ENCODE results near the gene NUP88. TPM values are rescaled to one million over a fixed set of nuclear protein-coding genes. Genes with fewer than 3 reads are reported as not detected.
A peak's percentile ranks its signal among the peaks of the same experiment; 100 is the strongest.

NUP88 gene
- total and polyA plus RNA-seq, 4 donors, result 39.6 to 124 (median 57.4) TPM

DNA sequence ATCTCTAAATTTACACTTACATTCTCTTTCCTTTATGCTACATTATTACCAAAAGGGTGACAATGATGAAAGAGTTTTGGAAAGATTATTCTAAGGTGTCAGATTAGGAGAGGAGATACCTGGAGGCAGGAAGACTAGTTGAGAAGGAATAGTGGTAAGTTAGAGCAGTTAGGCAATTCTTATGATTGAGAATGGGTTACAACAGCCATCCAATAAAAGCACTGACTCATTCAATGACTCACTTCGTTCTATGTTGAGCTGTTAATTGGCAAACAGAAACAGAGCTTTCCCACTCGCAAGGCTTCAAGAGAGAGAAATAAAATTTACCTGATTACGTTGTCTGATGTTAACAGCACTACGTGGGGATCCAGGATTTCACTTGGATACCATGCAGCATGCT is 5.8 kb downstream of the NUP88 start:
- 41% methylated on average over 4 of the region's 4 CpGs for WGBS
- TF ChIP-seq, protein P1, sequence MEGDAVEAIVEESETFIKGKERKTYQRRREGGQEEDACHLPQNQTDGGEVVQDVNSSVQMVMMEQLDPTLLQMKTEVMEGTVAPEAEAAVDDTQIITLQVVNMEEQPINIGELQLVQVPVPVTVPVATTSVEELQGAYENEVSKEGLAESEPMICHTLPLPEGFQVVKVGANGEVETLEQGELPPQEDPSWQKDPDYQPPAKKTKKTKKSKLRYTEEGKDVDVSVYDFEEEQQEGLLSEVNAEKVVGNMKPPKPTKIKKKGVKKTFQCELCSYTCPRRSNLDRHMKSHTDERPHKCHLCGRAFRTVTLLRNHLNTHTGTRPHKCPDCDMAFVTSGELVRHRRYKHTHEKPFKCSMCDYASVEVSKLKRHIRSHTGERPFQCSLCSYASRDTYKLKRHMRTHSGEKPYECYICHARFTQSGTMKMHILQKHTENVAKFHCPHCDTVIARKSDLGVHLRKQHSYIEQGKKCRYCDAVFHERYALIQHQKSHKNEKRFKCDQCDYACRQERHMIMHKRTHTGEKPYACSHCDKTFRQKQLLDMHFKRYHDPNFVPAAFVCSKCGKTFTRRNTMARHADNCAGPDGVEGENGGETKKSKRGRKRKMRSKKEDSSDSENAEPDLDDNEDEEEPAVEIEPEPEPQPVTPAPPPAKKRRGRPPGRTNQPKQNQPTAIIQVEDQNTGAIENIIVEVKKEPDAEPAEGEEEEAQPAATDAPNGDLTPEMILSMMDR (IDR thresholded peaks at IDR 0.05; ENCODE audit: low read depth, low read length, missing input control), result no peak
- TF ChIP-seq JUND (IDR thresholded peaks at IDR 0.05), result peak in 1 of 2 donors; percentile 88
- peak in 1 of 2 donors; percentile 15 for TF ChIP-seq HNF4A (conservative IDR thresholded peaks at IDR 0.05)
- H3K9ac ChIP-seq (ENCODE audit: low read depth in 1 of 2, low read length in 2 of 2), result no peak overlapping the region
- H3K4me1 ChIP-seq (ENCODE audit: control insufficient read depth in 4 of 4, insufficient read depth in 4 of 4, low read length in 3 of 4), result peaks cover 15 to 44% (median 26%) of the 10 kb centered on the region in 4 donors
- no peak for DNase-seq (ENCODE audit: low spot score)
- H3K9me3 ChIP-seq (ENCODE audit: control insufficient read depth in 4 of 4, low read length in 3 of 4), result no peaks in the 10 kb centered on the region
- peak overlapping the region; percentile 61 to 88 for H3K27ac ChIP-seq (ENCODE audit: low read depth in 1 of 2, low read length in 2 of 2)
- no peak overlapping the region for H3K4me3 ChIP-seq (ENCODE audit: low read depth in 1 of 3, low read length in 3 of 3)
- H3K27me3 ChIP-seq (ENCODE audit: control insufficient read depth in 4 of 4, insufficient read depth in 4 of 4, low read length in 3 of 4), result no peaks in the 10 kb centered on the region
- peaks cover 2 to 29% (median 19%) of the 10 kb centered on the region in 4 donors for H3K36me3 ChIP-seq (ENCODE audit: control insufficient read depth in 4 of 4, insufficient read depth in 3 of 4, low read depth in 1 of 4, low read length in 3 of 4)

DNA sequence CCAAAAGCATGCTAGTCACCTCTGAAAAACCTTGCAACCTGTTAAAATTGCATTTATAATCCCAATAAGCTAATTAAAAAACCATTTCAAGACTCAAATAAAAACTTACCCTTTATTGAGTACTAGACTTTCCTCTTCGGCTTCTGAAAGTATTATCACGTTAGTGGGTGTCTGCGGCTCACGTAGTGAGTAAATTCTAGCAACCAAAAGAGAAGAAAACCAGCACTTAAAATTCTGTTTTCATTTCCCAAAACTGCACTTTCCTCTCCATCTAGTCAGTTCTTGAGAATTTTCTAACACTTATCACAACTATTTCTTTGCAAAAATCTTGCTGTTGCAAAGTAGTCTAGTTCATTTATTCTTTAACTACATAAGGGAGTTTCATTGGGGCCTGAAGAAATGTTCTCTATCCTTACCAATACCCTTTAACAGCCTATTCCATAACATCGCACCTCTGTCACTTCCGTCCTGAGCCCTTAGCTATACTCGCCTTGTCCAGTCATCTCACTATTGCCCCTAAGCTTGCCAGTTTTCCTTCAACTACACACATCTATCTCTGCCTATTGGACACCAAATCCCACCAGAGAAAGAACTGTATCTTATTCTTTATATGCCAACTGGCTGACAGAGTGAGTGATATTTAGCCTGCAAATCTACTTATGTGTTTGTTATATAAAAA is 8.7 kb downstream of the NUP88 start:
- H3K4me1 ChIP-seq (ENCODE audit: control insufficient read depth in 4 of 4, insufficient read depth in 4 of 4, low read length in 3 of 4), result peaks cover 15 to 43% (median 35%) of the 10 kb centered on the region in 4 donors
- DNase-seq (ENCODE audit: low spot score), result no peak
- no peak overlapping the region for H3K9ac ChIP-seq (ENCODE audit: low read depth in 1 of 2, low read length in 2 of 2)
- peaks cover 5 to 51% (median 40%) of the 10 kb centered on the region in 4 donors for H3K36me3 ChIP-seq (ENCODE audit: control insufficient read depth in 4 of 4, insufficient read depth in 3 of 4, low read depth in 1 of 4, low read length in 3 of 4)
- TF ChIP-seq FOXA2 (IDR thresholded peaks at IDR 0.05), result no peak
- TF ChIP-seq GABPA (IDR thresholded peaks at IDR 0.05 in 1 of 2, conservative IDR thresholded peaks at IDR 0.05 in 1 of 2), result no peak
- TF ChIP-seq, protein P2, sequence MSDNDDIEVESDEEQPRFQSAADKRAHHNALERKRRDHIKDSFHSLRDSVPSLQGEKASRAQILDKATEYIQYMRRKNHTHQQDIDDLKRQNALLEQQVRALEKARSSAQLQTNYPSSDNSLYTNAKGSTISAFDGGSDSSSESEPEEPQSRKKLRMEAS (IDR thresholded peaks at IDR 0.05), result no peak
- no peak for TF ChIP-seq TAF1 (conservative IDR thresholded peaks at IDR 0.05)
- TF ChIP-seq FOXA1 (IDR thresholded peaks at IDR 0.05), result no peak
- TF ChIP-seq, protein P3, sequence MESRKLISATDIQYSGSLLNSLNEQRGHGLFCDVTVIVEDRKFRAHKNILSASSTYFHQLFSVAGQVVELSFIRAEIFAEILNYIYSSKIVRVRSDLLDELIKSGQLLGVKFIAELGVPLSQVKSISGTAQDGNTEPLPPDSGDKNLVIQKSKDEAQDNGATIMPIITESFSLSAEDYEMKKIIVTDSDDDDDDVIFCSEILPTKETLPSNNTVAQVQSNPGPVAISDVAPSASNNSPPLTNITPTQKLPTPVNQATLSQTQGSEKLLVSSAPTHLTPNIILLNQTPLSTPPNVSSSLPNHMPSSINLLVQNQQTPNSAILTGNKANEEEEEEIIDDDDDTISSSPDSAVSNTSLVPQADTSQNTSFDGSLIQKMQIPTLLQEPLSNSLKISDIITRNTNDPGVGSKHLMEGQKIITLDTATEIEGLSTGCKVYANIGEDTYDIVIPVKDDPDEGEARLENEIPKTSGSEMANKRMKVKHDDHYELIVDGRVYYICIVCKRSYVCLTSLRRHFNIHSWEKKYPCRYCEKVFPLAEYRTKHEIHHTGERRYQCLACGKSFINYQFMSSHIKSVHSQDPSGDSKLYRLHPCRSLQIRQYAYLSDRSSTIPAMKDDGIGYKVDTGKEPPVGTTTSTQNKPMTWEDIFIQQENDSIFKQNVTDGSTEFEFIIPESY (IDR thresholded peaks at IDR 0.05), result no peak
- no peak for TF ChIP-seq RAD21 (IDR thresholded peaks at IDR 0.05)
- TF ChIP-seq, protein P1 (IDR thresholded peaks at IDR 0.05; ENCODE audit: low read depth, low read length, missing input control), result no peak
- TF ChIP-seq JUND (IDR thresholded peaks at IDR 0.05), result no peak
- 94% methylated on average over 7 of the region's 7 CpGs for WGBS
- H3K9me3 ChIP-seq (ENCODE audit: control insufficient read depth in 4 of 4, low read length in 3 of 4), result no peaks in the 10 kb centered on the region
- no peak overlapping the region for H3K4me3 ChIP-seq (ENCODE audit: low read depth in 1 of 3, low read length in 3 of 3)
- H3K27ac ChIP-seq (ENCODE audit: low read depth in 1 of 2, low read length in 2 of 2), result no peak overlapping the region
- H3K27me3 ChIP-seq (ENCODE audit: control insufficient read depth in 4 of 4, insufficient read depth in 4 of 4, low read length in 3 of 4), result no peaks in the 10 kb centered on the region

Data from liver (tissue), 9 donors.